NCI-H128 (cell line): ENCODE results near the gene GMDS.
A peak's percentile ranks its signal among the peaks of the same experiment; 100 is the strongest.

Source experiments
- DNase-seq: peaks from one replicate; lab custom pipeline; 2025; ENCODE audit not compliant: unreplicated experiment; lab: John Stamatoyannopoulos, UW

Gene GMDS

GRCh38 chr6:1908784-1909183 is 336.6 kb downstream of the GMDS start:
- DNase-seq: no peak

GRCh38 chr6:1906609-1907008 is 338.8 kb downstream of the GMDS start:
- DNase-seq: no peak

GRCh38 chr6:1906014-1906413 is 339.4 kb downstream of the GMDS start:
- DNase-seq: no peak

GRCh38 chr6:1904898-1905297 is 340.5 kb downstream of the GMDS start:
- DNase-seq: no peak

GRCh38 chr6:1904466-1904799 is 341.0 kb downstream of the GMDS start:
- DNase-seq: no peak

- no peak for DNase-seq
Observed at GRCh38 chr6:1903780-1904465, 341.5 kb downstream of the GMDS start.

- DNase-seq: no peak
Observed at GRCh38 chr6:1901556-1901955, 343.8 kb downstream of the GMDS start.

GRCh38 chr6:1896897-1897296 is 348.5 kb downstream of the GMDS start:
- DNase-seq: no peak

GRCh38 chr6:1895721-1896120 is 349.7 kb downstream of the GMDS start:
- no peak for DNase-seq

- DNase-seq: no peak
Observed at GRCh38 chr6:1894954-1895353, 350.5 kb downstream of the GMDS start.

GRCh38 chr6:1893470-1894130 is 351.8 kb downstream of the GMDS start:
- no peak for DNase-seq

- no peak for DNase-seq
Observed at GRCh38 chr6:1892716-1893115, 352.7 kb downstream of the GMDS start.

GRCh38 chr6:1890987-1891386 is 354.4 kb downstream of the GMDS start:
- DNase-seq: no peak

- no peak for DNase-seq
Observed at GRCh38 chr6:1890071-1890470, 355.3 kb downstream of the GMDS start.

- DNase-seq: no peak
Observed at GRCh38 chr6:1885576-1886011, 359.8 kb downstream of the GMDS start.

GRCh38 chr6:1884313-1884712 is 361.1 kb downstream of the GMDS start:
- no peak for DNase-seq

- no peak for DNase-seq
Observed at GRCh38 chr6:1878330-1878729, 367.1 kb downstream of the GMDS start.

GRCh38 chr6:1873781-1874180 is 371.6 kb downstream of the GMDS start:
- no peak for DNase-seq

GRCh38 chr6:1872649-1873131 is 372.7 kb downstream of the GMDS start:
- DNase-seq: peak; percentile 65

- DNase-seq: no peak
Observed at GRCh38 chr6:1871724-1872315, 373.6 kb downstream of the GMDS start.

GRCh38 chr6:1870932-1871331 is 374.5 kb downstream of the GMDS start:
- no peak for DNase-seq

- DNase-seq: no peak
Observed at GRCh38 chr6:1870251-1870650, 375.2 kb downstream of the GMDS start.
